Inferior parietal cortex (tissue), 1 donor: Measurements from ENCODE around the gene GMPS.
A peak's percentile ranks its signal among the peaks of the same experiment; 100 is the strongest.
"Not testable (repeated sequence)": the region's sequence is repeated elsewhere in the genome, so short reads cannot be mapped to it uniquely, and the experiment has no call there.

Experiments used
- DNase-seq: peaks from one replicate; pipeline ENCODE4 v3.0.0-alpha.2; 2016; ENCODE audit errors: extremely low spot score

GMPS gene

DNA sequence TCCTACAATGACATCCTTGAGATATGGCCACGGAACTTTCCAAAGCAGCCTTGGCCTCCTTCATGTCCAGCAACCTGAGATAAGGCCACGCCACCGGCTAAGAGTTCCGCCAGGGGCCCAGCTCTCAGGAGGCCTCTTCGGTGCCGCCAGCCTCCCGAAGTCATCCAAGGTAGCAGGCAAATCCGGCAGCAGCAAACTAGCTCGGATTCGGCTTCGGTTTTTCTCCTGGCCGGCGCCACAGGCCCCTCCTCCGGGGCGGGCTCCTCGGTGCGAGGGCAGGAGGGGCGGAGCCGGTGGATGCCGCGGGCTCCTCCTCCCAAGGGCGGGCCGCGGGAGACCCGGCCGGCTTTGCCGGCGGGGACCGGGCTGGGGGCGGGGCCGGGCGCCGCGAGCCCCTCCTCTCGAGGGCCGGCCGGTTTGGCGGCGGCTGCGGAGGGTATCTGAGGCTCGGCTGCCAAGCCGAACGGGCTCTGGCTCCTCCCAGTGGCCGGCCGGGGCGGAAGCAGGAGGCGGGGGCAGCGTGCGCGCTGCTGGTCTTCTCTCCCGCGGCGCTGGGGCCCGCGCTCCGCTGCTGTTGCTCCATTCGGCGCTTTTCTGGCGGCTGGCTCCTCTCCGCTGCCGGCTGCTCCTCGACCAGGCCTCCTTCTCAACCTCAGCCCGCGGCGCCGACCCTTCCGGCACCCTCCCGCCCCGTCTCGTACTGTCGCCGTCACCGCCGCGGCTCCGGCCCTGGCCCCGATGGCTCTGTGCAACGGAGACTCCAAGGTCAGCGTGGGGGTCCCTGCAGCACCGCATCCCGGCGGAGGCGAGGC lies at the start of gene GMPS:
Gene GMPS, plus strand, starts transcription at position 518 of the 812 bp plus-strand sequence. Its CDS starts 221 bp downstream, at position 739.
- DNase-seq = peak; percentile 89

DNA sequence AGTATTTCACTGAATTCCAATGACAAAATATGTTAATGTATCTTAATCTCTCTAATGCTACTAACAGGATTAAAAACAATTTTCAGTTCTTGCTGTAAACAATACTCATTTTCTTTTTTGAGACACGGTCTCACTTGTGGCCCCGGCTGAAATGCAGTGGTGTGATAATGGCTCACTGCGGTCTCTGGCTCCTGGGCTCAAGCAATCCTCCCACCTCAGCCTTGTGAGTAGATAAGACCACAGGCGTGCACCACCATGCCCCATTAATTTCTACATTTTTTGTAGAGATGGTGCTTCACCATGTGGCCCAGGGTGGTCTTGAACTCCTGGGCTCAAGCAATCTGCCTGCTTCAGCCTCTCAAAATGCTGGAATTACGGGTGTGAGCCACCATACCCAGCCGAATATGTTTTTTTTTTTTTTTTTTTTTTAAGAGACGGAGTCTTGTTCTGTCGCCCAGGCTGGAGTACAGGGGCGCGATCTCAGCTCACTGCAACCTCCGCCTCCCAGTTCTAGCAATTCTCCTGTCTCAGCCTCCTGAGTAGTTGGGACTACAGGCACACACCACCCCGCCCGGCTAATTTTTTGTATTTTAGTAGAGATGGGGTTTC lies 41.9 kb upstream of the GMPS start:
- not testable (repeated sequence) for DNase-seq

DNA sequence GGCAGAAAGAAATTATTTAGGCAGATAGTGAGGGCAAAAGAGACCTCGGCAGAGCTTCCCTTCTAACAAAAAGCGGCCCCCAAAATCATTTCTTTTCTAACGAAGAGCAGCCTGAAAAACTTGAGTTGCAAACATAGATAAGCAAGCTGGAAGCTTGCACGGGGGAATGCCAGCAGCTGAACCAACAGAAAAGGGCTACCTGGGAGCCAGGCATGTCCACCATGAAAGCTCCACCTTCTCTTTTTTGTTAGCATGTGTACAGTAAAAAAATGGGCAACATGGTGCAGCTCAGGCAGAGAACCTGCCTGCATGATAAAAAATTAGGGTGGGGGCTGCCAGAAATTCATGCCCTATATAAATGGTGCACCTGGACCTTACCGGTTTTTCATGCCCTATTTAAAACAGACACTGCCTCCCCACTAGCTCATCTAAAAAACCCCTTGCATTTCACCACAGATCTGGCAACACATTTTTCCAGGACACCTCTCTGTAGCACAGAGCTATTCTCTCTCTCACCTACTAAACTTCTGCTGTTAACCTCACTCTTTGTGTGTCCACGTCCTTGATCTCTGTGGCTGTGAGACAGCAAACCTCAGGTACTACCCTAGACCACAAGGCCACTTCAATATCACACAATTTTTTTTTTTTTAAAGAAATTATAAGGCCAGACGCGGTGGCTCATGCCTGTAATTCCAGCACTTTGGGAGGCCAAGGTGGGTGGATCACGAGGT lies 34.9 kb upstream of the GMPS start:
- no peak for DNase-seq

DNA sequence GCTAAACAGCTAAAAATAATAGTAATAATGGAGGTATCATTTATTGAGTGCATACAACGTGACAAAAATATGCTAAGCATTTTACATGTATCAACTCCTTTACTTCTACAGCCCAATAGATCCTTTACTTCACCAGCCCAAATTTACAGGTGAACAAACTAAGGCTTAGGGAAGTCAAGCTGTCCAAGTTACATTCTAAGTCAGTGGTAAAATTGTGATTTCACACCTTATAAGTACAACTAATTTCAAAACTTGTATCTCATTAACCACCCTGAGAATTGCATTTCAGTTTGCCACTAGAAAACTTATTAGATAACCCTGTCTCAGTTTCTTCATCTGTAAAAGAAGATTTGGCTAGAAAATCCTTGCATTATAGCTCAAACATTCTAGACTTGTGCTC lies 26.9 kb upstream of the GMPS start:
- no peak for DNase-seq

DNA sequence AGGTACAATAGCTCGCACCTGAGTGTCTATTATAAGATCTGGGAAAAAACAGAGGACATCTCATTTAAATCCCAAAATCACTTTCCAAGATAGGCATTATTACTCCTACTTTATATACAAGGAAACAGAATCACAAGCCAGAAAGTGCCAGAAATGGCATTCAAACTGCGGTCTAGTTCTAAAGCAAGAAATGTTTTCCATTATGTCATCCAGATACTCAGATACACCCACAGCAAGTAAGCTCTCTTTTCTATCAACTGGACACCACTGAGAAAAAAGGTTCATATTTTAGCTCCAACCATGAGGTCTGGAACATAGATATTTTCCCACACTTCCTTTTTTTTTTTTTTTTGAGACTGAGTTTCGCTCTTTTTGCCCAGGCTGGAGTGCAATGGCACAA lies 24.3 kb upstream of the GMPS start:
- DNase-seq = no peak

DNA sequence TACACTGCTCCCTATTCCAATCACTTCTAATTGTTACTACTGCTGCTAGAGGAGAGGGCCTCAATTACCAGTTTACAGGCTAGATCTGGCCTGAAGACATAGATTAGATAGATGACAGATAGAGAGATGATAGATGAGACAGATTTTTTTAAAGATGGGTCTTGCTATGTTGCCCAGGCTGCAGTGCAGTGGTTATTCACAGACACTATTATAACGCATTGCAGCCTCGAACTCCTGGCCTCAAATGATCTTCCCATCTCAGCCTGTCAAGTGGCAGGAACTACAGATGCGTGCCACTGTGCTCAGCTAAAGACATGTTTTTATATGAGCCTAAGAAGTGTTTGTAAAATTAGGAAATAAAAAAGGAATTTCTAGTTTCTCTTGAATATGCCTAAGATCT lies 22.5 kb upstream of the GMPS start:
- no peak for DNase-seq

DNA sequence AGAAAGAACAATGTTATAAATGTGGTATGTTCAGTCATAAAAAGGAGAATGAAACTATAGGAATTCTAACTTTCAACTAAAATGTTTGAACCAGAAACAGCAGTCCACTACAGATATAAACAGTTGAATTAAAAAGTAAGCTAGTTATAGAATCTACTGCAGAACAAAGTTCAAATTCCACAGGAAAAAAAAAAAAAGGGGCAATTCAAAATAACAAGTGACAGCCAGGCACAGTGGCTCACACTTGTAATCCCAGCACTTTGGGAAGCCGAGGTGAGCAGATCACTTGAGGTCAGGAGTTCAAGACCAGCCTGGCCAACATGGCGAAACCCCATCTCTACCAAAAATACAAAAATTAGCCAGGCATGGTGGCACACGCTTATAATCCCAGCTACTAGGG lies 21.0 kb upstream of the GMPS start:
- not testable (repeated sequence) for DNase-seq

DNA sequence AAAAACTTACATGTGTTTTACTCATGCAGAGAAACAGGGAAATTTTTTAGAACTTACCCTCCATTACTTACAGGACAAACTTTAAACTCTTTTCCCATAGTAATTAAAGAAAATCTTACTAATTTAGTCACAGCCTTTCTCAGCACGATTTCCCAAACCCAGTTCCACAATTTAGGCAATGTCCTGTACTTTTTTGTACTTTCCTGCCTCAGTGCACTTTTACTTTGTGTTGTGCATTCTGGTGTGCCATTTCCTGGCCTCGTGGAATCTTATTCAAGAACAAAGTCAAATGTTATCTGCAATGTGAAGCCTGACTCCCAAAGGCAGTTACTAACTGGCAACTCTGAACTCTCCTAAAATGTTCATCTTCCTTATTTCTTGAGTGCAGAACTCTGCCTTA lies 18.1 kb upstream of the GMPS start:
- DNase-seq = no peak

DNA sequence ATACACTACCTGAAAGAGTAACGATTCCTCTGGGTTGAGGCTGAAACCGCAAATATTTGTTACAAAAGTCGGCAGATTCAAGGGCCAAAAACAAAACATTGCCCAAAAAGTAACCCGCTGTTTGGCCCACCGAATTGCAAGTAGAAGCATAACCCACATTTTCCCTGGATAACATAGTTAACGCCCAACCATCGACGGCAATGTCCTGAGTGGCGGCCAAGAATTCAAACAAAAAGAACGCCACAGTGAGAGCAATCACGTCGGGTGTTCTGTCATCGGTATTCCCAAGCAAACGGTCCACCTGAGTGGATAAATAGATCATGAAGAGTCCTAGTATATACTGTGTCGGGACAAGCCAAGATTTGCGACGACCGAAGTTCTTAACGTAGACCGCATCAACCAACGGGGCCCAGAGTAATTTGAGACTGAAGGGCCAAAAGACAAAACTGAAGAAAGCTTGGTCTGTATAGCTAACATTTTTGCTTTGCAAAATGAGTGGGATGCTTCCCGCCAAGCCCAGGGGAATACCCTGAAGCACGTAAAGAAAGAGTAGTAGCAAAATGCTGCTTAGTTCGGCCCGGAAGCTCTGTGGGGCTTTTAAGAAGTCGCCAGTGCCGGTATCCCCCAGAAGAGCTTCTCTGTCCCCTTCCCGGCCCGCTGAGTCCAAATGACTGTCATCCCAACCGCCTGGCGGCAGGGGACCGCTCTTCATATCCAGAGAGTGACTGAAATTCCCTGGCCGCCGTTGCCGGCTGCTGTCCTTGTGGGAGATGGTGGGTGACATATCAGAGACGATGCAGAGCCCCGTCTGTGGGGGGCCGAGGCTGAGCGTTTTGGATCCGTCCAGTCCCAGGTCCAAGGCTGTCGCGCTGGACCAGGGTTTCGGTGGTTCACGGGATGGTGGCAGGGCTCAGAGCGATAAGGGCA lies 17.0 kb upstream of the GMPS start:
- DNase-seq = peak; percentile 17

DNA sequence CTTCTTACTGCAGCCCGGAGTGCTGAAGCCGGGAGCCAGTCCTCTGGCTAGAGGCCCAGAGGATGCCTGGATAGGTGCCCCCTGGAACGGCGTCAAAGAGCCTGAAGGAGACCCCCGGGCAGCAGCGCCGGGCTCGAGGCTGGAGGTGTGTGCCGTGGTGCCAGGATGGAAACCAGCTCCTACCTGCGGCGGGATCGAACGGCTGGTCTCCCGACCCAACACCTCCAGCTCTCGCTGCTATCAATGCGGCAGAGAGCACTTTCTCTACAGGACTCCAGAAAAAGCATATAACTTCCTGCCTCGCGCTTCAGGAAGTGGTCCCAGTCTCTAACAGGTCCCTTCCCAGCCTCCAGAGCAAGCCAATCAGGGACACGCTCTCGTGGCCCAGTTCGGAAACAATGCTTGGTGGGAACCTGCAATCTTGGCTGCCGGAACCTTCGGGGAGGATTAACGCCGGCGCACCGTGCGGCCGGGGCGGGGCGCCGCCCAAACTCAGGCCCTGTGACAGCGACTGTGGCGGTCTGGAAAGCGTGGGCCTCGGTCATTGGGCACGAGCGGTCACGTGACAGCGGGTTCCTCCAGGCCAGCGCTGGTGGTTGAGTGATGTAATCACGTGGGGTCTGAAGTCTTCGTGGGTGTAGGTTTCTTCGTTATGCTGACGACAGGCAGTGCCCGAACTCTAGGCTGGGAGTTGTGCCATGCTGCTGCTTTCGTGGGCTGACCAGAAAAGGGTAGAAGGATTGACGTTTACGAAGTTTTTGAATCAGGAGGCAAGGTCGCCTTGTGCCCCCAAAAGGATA lies 16.1 kb upstream of the GMPS start, which contains the start of gene SLC33A1:
Gene SLC33A1, minus strand, starts transcription at position 287 of the 800 bp plus-strand sequence. CDS start 430 bp downstream, outside the sequence.
- peak; percentile 98 for DNase-seq

DNA sequence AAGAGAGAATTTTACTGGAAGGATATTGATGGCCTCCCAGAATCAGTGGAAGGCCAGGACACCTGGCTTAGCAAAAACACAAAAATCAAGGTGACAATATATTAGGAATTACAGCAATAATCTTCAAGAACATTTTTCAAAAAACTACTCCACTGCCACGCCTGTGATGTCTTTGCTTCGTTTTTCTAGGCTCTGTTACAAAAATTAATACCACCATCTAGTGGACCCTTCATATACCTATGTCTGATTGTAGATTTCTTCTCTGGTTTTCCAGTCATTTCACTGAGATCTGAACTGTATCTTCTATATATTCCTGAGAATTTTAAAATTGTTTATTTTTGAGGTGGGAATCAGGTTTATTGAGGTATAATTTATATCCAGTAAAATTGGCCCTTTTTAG lies 10.6 kb upstream of the GMPS start:
- DNase-seq = no peak

DNA sequence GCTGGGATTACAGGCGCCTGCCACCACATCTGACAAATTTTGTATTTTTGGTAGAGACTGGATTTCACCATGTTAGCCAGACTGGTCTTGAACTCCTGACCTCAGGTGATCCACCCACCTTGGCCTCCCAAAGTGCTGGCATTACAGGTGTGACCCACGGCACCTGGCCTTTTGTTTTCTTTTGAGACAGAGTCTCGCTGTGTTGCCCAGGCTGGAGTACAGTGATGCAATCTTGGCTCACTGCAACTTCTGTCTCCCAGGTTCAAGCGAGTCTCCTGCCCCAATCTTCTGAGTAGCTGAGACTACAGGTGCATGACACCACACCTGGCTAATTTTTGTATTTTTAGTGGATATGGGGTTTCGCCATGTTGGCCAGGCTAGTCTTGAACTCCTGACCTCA lies 10.0 kb upstream of the GMPS start:
- not testable (repeated sequence) for DNase-seq

DNA sequence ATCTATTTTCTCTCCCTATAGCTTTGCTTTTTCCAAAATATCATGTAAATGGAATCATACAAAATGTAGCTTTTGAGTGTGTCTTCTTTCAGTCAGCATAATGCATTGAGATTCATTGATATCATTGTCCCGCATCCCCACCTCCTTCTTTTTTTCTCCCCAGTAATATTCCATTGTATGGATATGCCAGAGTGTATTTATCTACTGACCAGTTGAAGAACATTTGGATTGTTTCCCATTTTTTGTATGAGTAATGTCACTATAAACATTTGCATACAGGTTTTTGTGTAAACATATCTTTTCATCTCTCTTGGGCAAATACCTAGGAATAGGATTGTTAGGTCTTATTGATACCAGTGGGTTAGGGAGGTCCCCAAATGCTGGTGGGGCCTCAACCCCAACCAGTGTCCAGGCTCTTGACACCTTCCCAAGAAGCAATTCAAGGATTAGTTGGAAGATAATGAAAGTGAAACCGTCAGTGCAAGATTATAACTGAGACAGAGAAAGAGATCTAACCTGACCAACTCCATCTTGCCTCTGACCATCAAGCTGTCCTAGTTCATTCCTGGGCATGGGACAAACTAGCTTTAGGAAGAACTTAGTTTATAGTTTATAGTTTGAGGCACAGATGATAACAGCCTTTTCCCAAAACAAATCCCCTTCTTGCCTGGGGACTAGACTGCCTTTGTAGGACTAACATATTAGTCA lies 8.8 kb upstream of the GMPS start:
- DNase-seq = no peak

DNA sequence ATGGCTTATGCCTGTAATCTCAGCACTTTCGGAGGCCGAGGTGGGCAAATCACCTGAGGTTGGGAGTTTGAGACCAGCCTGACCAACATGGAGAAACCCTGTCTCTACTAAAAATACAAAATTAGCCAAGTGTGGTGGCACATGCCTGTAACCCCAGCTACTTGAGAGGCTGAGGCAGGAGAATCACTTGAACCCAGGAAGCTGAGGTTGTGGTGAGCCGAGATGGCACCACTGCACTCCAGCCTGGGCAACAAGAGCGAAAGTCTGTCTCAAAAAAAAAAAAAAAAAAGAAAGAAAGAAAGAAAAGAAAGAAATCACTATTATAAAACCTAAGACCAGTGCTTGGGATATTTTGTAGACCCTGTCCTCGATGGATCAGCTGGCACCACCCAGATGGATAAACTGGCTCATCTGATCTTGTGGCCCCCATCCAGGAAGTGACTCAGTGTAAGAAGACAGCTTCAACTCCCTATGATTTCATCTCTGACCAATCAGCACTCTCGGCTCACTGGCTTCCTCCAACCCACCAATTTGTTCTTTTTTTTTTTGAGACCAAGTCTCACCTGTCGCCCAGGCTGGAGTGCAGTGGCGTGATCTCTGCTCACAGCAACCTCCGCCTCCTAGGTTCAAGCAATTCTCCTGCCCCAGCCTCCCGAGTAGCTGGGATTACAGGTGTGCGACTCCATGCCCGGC lies 8.0 kb upstream of the GMPS start:
- not testable (repeated sequence) for DNase-seq

DNA sequence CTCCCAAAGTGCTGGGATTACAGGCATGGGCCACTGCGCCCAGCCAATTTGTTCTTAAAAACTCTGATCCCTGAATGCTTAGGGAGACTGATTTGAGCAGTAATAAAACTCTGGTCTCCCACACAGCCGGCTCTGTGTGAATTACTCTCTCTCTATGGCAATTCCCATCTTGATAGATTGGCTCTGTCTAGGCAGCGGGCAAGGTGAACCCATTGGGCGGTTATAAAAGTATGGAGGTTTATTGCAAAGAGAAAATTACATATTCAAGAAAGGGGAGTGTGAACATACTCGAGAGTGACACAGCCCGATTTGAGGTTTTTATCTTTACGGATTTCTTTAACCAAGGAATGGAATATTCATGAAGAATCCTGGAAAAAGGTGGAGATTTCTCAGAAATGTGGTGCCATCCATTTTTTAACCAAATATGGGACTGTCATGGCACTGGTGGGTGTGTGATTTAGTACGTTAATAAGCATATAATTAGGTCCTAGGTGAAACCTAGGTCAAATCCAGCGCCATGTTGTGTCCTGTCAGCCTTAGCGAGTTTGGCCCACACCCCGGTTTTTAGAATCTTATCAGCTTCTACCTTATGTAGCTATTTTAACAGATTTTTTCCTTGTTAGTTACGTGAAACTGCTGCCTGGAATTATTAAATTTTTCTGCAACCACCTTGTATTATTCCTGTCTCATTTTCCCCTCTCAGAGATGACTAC lies 7.2 kb upstream of the GMPS start:
- no peak for DNase-seq

DNA sequence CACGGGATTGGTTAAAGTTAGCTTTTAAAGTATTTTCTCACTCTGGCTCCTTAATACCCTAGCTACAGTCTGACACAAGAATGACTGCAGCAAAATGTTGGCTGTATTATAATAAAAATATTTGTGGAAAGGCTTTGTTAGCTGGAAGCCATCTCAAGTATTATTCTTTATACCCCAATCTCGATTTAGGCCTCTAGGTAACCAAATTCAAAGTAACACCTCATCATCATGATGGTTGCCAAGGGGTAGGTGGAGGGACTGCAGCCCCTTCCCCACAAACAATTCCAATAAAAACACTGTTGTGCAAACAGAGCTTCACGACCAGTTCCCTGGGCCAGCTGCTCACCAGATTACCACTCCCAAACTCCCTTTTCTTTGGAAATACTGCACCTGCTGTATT lies 759 bp upstream of the GMPS start:
- no peak for DNase-seq

DNA sequence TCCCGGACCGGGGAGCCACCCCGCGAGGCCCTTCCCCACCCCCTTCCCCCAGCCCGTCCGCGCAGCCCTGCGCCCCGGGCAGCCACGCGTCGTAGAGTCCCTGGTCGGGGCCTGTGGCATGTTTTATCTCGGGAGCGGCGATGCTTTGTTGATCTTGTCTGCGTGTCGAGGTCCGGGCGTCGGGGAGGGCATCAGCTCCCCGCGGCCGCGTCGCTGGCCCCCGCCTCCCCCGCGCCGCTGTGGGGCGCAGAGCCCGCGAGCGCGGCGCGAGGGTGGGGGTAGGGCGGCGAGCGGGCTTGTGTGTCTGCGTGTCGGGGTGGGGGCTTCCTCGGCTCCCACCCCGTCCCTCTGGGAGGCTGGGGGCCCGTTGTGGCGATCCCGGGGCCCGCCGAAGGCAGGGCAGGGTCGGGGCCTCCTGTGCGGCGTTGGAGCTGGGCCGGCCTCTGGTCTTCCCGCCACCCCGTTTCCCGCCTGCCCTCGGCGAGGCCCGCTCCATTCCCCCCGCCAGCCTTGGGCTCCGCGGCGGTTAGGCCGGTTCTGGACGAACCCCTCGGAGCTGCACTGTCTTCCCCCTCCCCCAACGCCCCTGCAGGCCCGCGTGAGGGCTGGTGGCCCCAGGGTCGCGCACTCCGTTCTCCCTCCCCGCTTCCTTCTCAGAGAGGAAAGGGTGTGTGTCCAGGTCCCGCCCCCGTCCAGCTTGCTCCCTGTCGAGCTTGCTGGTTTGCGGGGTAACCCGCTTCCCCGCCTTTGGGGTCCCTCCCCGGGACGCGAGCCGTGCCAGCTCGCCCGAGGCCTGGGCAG lies 695 bp downstream of the GMPS start:
- no peak for DNase-seq

DNA sequence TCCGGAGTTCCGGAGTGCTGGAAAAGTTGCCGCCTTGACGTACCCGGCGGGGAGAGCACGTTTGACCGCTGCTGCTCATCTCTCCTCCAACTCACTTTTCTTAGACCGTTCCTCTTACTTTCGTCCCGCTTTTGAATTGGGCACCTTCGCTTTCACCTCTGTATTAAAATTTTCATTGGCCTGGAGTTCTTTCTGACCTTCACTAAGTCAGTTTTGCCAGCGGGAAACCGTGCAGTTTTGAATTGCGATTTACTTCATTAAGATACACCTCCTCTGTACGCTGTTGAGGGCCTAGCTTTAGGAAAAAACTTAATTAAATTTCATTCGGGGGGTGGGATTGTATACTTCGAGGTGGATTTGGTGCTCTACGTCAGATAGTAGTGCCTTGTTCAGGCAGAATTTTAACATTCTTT lies 1.3 kb downstream of the GMPS start:
- DNase-seq = no peak
